ENCODE measurements around the gene C16orf90.

- no peak for TF ChIP-seq GATA3 (IDR thresholded peaks at IDR 0.05; ENCODE audit: low read depth, low read length)
- TF ChIP-seq GATA2 (IDR thresholded peaks at IDR 0.05; ENCODE audit: low read depth, low read length), result no peak
Observed at GRCh38 chr16:3485097-3485745, 10.1 kb downstream of the C16orf90 start.

All from SH-SY5Y (cell line).